Lower leg skin (tissue), 4 donors: Measurements from ENCODE around the gene ZDHHC5. TPM values are rescaled to one million over a fixed set of nuclear protein-coding genes. Genes with fewer than 3 reads are reported as not detected.

ENCODE experiments used
- DNase-seq, 2 donors: peaks; one replicate each; pipeline ENCODE4 v3.0.0-alpha.2; 2019; ENCODE audit warnings: low spot score in 2 of 2
- H3K4me3 ChIP-seq: fragments of 200-600 bp; sonication (generic); 2 replicates; pipeline ENCODE4 v1.5.1; 2017; ENCODE audit warnings: mild to moderate bottlenecking, low read depth; ENCODE audit not compliant: poor library complexity, severe bottlenecking
- CTCF ChIP-seq, 3 donors: fragments of 450-650 bp; IDR thresholded peaks; one replicate each; pipeline ENCODE4 v1.5.1; 2016; ENCODE audit warnings: antibody characterized with exemption in 3 of 3, mild to moderate bottlenecking in 3 of 3, moderate library complexity in 2 of 3
- POLR2A ChIP-seq, 2 donors: fragments of 450-650 bp; IDR thresholded peaks; one replicate each; pipeline ENCODE4 v1.6.1; 2016 to 2017; ENCODE audit warnings: antibody characterized with exemption in 2 of 2, mild to moderate bottlenecking in 1 of 2, moderate library complexity in 1 of 2
- WGBS, 2 donors: methylation state at CpG; one replicate each; pipeline ENCODE4 v1.1.5; 2018; 5-methylcytosine and 5-hydroxymethylcytosine counted together
- intact Hi-C: fragments of 100-400 bp; cut with DNase I; formaldehyde crosslinking; loops from one replicate; pipeline ENCODE4 v1.15.0; 2023; ENCODE audit warnings: low total_unique reads
- total RNA-seq, 4 donors: library from RNA; depleted of rRNA; stranded (reverse); fragments of >200 nt; gene quantifications; one replicate each; pipeline ENCODE4 v1.1.0, GENCODE V29; 2016

Gene ZDHHC5
- total RNA-seq, 4 donors from 2014 or later = 72.9 to 99.1 (median 84.5) TPM

DNA sequence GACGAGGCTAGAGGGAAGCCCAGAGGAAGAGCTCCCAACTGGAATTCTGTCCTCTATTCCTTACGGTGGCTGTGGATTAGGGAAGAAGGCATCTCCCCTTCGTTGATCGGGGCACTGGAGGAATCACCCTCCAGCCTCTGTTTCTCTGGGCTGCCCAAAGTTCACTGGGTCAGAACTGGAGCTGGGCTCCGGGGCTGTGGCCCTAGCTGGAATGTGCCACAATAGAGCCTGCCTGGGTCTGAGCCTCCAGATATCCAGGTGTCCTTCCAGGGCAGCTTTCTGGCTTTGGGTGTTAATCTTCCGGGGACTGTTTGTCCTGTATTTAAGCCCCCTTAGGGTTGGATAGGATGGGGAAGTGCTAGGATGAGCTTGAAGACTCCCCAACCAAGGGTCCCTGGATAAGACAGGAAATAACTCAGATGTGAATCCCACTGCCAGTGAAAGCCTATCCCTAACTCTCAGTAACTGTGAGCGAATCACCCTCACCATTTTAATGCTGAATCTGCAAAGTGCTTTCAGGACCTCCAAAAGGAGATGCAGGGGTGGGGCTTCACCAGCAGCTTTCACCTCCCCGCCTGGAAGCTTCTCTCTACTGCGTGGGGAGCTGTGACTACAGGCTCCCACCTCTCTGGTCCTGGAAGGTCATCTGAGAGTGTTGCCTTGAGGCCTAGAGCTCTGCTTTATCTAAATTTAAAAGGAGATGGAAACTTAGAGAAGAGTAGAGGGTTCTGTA lies 27.7 kb upstream of the ZDHHC5 start:
- intact Hi-C loops = loop anchor here (5.0 kb wide), 2 partner anchors 73 to 298 kb away; partner anchors contain the start of gene UBE2L6
- no peak overlapping the region for H3K4me3 ChIP-seq
- 57% methylated on average over 9 of the region's 9 CpGs for WGBS, 2 donors
- no peak for TF ChIP-seq CTCF (IDR thresholded peaks at IDR 0.05)
- TF ChIP-seq POLR2A (IDR thresholded peaks at IDR 0.05) = no peak
- DNase-seq = no peak

DNA sequence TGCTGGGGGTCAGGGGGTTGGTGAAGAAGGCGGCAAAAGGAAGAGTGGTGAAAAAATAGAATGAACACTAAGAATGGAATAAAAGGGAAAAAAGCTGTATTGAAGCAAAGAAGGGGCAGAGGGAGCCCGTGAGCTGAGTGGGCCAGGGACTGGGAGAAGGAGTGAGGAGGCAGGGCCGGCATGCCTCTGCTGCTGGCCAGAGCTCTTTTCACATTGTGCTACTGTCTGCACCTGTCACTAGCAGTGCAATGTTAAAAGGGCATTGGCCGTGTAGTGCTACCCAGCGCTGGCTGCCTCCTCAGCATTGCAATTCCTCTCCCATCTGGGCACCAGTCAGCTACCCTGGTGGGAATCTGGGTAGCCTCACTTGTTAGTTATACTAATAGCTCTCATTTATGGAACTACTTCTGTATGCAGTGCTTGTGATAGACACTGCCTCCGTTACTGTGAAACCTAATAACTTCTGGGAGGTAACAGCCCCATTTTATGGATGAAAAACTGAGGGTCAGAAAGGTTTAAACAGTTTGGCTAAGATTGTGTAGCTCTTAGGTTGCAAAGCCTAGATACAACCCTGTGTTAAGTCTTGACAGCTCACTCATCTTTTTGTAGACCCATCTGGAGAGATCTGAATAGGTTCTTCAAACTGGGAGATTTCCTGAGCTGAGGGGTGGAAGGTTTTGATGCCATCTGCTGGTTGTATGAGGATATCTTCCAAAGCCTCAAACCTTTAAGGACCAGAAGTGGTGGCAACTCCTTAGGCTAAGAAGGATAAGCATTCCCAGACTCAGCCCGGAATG lies 26.7 kb upstream of the ZDHHC5 start:
- intact Hi-C loops = loop anchor here (5.0 kb wide), 2 partner anchors 74 to 299 kb away; partner anchors contain the start of gene UBE2L6
- WGBS, 2 donors = 60 to 70% methylated on average over 7 of the region's 7 CpGs
- H3K4me3 ChIP-seq = no peak overlapping the region
- no peak for DNase-seq
- TF ChIP-seq POLR2A (IDR thresholded peaks at IDR 0.05) (no peak), CTCF (IDR thresholded peaks at IDR 0.05) (peak in 1 of 3 donors; percentile 15)

DNA sequence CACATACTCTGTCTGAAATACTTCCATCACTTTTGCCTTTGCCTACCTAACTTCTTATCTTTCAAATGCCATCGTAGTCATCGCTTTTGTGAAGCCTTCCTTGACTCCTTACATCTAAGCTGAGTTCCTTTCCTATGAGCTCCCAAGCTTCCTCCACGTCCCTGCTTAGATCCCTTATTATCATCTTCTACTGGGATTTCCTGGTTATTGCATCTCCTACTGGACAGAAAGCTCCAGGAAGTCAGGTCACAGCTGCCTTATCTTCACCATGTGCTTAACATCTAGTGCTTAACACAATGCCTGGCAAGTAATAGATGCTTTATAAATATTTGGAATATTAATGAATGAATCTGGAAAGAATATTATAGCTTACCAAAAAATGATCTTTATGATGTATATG lies 24.1 kb upstream of the ZDHHC5 start:
- no peak for TF ChIP-seq POLR2A (IDR thresholded peaks at IDR 0.05)
- no peak for TF ChIP-seq CTCF (IDR thresholded peaks at IDR 0.05)
- intact Hi-C loops = loop anchor here (5.0 kb wide), 2 partner anchors 77 to 302 kb away; partner anchors contain the start of gene UBE2L6
- 78 to 85% methylated on average over 3 of the region's 3 CpGs for WGBS, 2 donors
- no peak for DNase-seq
- H3K4me3 ChIP-seq = no peak overlapping the region

DNA sequence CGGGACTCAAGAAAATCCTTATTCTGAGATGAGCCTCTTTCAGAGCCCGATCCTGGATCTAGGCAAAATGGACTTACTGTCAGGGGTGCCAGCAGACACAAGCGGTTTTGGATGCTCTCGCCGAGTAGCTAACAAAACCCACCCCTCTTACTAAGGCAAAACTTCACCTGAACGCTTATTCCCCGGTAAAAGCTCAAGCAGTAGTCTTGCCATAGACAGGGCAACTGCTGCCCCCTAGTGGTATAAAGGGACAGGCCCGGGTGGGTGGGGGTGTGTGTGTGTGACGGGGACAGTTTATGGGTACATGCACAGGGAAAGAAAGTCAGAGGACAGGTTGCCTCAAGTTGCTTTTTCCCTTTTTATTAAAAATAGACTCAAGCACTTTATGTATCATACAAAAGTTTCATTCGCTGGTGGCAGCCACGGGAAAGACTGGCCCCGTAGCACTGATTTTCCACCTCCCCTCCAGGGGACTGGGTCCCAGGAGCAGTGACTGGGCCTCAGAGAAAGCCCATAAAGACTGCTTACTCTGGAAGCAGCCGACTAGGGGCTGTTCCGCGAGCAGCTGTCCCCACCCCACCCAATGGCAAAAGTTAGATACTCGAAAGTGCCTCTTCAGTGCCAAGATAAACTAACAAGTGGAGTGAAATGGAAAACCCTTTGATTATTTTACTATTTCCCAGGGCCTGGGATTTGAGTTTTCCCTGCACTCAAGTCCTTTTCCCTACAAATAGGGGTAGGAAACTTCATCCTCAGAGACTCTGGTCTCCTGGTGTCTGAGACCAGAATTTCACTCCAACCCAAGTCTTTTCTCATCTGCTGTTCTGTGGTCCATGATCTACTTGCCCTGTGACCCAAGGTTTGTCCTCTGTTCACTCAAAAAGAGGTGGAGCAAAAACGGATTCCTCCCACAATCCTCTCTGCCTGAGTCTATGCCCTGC lies 22.9 kb upstream of the ZDHHC5 start:
- peak; percentile 79 to 97 for DNase-seq
- TF ChIP-seq POLR2A (IDR thresholded peaks at IDR 0.05) = no peak
- peak in 1 of 3 donors; percentile 10 for TF ChIP-seq CTCF (IDR thresholded peaks at IDR 0.05)
- no peak overlapping the region for H3K4me3 ChIP-seq
- 11 to 13% methylated on average over 17 of the region's 17 CpGs for WGBS, 2 donors
- intact Hi-C loops = loop anchor here (5.0 kb wide), 2 partner anchors 78 to 303 kb away; partner anchors contain the start of gene UBE2L6

- no peak for DNase-seq
- 31 to 39% methylated on average over 5 of the region's 5 CpGs for WGBS, 2 donors
- TF ChIP-seq CTCF (IDR thresholded peaks at IDR 0.05) (no peak), POLR2A (IDR thresholded peaks at IDR 0.05) (no peak)
- intact Hi-C loops = no loop called here
- H3K4me3 ChIP-seq = no peak overlapping the region
These were observed 22.2 kb upstream of the ZDHHC5 start for GRCh38 chr11:57645689-57646085.
